NCI-H1417 treated with DMSO at 0.1 percent for 48 hours (cell line): ENCODE results near the gene R3HDM2.
A peak's percentile ranks its signal among the peaks of the same experiment; 100 is the strongest.

Source experiments
- DNase-seq: peaks from one replicate; lab custom pipeline; 2025; lab: John Stamatoyannopoulos, UW

Gene R3HDM2

GRCh38 chr12:57266681-57267080 lies 164.2 kb downstream of the R3HDM2 start:
- no peak for DNase-seq

DNA sequence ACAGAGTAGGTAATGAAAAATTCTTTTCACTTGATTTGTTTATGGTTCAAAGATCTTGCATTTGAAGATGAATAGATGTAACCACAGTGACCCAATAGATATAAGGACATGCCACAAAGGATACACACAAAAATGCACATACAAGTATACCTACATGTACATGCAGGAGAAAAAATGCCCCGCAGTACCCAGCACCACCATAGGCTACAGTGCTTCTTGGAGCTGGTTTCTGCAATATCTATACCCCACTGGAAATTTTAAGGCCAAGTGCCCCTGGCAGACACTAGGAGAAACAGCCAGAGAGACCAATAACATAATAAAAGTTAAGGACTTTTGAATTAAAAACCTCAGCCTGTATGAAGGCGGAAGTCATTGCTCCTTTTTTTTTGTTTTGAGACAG lies 167.7 kb downstream of the R3HDM2 start:
- no peak for DNase-seq

GRCh38 chr12:57262126-57262822 lies 168.6 kb downstream of the R3HDM2 start:
- no peak for DNase-seq

DNA sequence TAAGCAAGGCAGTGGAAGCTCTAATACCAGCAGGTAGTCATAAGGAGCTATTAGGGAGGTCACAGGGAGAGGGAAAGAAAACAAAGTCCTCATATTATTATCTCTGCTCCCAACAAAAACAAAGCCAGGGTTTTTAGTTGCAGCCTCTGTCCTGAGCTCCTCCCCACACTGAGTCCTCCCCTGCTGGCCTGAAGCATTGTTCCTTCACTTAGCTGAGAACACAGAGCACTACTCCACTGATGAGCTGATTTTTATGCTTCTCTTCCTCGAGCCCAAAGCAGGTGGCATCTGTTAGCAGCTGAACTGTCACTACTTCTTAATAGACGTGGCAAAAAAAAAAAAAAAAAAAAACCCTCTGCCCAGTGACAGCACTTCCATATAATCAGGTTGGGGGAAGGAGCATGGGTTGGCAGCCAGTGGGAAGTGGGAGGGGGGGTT lies 169.4 kb downstream of the R3HDM2 start:
- peak; percentile 91 for DNase-seq

DNA sequence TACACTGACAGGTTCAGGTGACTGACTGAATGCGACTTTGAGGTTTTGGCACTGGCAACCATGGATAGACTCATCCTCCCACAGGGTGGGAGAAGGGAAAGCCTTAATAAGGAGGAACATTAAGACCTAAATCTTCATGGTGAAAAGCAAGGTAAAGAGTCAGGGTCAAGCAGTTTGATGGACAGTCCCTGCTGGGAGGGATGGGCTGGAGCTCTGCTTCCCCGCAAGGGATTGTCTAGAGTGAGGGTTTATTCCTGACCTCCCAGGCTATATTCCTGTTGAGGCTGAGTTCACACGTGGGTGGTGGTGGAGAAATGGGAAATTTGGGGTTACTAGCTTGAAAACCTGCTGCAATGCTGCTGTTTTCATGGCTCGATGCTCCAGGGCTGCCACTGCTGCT lies 170.5 kb downstream of the R3HDM2 start:
- DNase-seq, result no peak

GRCh38 chr12:57258977-57259970 lies 171.6 kb downstream of the R3HDM2 start:
- DNase-seq, result no peak

DNA sequence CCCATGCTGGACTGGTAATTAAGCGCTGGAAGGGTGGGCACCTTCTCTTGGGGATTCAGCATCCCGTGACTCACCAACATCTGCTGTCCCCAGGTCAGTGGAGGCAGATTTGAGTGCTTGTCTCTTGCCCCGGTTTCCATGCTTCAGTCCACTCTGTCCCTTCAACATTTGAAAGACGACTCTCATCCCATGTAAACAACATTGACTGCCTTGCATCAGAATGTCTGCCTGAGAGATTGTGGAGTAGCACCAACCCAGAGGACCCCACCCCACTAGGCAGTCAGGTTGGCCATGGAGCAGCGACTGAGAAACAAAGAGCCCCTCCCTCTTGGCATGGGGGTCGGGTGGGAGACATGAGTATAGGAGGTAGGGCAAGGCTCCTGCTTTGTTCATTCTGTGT lies 174.9 kb downstream of the R3HDM2 start:
- no peak for DNase-seq

DNA sequence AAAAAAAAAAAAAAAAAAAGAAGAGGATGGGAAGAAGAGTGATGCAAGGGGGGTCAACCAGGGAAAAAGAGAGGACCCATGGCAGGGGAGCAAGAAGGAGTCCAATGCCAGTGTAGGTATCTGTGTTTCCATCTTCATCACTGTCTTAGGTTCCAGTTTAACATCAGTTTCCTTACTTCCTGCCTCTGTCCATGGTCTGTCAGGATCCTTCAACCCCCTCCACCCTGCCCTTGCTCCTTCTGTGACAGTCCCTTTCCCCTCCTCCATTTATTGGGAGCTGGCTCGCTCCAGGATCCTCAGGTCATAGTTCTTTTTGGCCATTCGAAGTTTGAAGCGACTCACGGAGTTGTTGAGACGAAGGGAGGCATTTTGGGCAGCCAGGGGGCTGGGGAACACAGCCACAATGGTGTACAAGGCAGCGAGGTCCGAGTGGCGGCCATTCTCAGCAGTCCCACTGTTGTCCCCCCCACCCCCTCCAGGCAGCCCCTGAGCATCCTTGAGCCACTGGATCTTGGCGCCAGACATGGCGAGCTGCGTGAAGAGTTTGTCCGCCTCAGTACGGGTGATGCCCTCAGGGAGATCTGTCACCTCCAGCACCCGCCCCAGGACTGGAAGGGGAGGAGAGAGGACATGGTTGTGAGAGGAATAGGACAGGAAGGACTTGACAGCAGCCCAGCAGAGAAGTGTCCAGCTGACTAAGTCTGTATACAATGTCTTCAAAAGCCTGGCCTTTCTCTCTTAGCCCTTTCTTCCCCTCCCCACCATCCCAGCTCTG lies 176.2 kb downstream of the R3HDM2 start:
- no peak for DNase-seq

- no peak for DNase-seq
These were observed 179.9 kb downstream of the R3HDM2 start, which contains the start of gene STAC3 for GRCh38 chr12:57250956-57251355. STAC3 (minus strand) TSS chr12:57251187; CDS start chr12:57249636, 1,551 bp downstream.

- DNase-seq, result no peak
These were observed 180.3 kb downstream of the R3HDM2 start for GRCh38 chr12:57250541-57250940.

DNA sequence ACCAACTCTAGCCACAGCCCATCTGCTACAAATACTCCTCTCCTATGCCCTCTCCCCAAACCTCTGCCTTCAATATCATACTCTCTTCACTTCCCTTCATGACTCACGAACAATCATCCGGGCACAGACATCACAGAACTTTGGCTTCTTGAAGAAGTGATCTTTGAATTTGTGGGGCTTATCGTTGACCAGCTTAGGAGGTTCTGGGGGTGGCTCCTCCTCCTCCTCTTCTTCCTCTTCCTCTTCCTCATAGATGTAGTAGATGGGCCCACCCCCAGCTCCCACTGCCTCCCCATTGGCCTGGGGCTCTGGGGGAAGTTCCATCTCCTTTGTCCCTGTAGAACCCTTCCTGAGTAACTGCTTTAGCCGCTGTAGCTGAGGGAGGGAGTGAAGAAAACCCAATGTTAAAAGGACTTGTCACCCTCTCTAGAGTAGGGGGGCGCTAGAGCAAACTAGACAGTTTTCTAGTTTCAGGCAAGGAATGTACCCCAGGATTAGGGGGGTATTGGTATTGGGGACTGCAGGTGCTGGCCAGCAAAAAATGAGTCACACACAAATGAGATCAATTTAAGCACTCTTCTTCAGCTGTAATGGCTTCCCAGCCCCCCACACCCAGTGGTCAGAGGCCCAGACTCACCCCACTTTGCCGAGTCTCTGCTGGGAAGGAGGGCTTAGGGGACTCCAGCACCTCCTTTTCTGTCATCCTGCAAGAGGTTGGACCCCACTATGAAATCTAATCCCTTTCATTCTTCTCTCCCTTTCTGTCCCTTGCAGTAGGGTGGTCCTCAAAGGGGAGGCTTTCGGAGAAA lies 181.7 kb downstream of the R3HDM2 start:
- DNase-seq, result no peak

DNA sequence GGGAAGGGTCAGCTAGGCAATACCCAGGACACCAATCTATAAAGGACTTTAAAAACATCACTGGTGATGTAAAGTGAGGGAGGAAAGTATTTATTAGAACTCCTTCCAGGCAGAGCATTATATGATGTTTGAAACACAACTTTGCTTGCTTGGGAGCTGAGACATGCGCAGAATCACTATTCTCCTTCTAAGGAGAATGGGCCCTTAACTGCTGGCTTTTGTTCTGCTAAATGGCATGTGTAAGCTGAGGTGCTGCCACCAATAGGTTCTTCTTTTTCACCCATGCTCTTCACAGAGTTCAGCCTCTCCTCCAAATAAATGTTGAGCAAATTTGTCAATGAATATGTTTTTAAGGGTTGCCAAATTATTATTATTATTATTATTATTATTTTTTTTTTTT lies 183.8 kb downstream of the R3HDM2 start:
- no peak for DNase-seq

DNA sequence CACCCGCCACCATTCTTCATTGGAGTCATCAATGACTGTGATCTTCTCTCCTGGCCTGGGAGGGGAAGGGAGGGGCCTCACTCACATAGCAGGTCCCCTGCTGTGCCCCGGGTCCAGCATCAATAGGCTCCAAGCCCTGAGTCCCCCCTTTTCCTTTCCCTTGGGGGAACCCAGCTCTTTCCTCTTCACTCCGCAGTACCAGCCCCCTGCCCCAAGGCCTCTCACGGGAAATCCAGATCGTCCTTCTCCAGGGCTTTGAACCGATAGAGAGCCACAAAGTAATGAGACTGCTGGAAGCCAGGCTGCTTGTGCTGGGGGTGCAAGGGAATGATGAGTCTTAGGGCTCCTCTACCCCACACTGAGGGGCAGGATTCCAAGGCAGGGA lies 186.5 kb downstream of the R3HDM2 start:
- no peak for DNase-seq

- DNase-seq, result no peak
These were observed 187.1 kb downstream of the R3HDM2 start for GRCh38 chr12:57243521-57244311.

GRCh38 chr12:57242691-57243454 lies 188.0 kb downstream of the R3HDM2 start:
- peak; percentile 80 for DNase-seq

DNA sequence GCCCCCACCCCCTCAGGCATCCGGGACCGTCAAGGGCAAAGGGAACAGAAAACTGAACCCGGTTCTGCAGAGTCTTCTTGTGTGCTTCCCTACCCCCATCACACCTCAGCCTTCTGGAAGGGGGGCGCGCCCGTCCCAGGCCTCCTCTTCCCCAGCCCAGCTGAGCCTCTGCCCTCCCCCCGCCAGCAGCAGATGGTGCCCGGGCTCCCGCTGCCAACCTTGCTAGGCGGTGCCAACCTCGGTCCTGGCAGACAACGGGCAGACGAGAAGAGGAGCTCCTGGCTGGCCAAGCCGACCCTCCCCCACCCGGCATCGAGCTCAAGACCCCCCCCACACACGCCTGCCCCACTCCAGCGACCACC lies 188.5 kb downstream of the R3HDM2 start:
- no peak for DNase-seq

- no peak for DNase-seq
These were observed 189.2 kb downstream of the R3HDM2 start for GRCh38 chr12:57241402-57242310.

- no peak for DNase-seq
These were observed 189.9 kb downstream of the R3HDM2 start for GRCh38 chr12:57240926-57241401.
